ENCODE results near the gene PSTPIP1.

Gene PSTPIP1

DNA sequence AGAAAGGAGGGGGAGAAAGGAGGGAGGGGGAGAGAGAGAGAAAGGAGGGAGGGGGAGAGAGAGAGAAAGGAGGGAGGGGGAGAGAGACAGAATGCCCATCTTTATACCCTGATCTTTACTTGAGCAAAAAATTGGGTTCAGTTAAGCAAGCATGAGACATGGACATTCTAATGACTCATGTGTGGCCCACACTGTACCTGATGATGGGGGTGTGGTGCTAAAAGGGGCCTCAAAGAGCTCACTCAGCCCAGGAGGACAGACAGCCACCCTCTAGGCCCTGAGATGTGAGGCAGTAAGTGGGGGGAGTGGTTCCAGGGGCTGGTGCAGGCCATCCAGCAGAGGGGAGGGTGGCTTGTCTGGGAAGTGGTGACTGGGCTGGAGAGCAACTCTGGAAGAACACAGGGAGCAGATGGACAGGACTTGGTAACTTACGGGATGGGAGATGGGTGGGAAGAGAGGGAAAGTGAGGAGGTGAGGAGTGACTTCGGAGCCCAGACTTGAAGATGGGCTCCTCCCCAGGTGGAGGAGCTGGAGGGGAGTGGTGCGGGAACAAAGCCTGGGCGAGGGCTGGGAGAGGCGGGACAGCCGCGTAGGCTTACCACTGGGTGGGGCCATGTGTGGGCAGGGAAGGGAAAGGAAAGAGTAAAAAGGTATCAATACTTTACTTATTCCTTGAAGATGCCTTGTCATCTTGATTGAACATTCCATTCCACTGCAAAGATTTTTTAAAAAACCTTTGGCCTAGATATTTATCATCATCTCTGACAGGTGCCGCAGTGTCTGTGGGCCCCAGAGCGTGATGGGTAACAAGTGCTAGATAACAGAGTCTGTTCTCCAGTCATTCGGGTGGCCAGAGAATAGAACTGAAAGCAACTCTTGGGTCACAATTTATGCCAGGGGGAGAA lies 43.6 kb downstream of the PSTPIP1 start:
- TF ChIP-seq YY1 (IDR thresholded peaks at IDR 0.05; ENCODE audit: insufficient read depth, insufficient read length) (no peak), SUZ12 (IDR thresholded peaks at IDR 0.05; ENCODE audit: extremely low read depth, insufficient read depth, insufficient read length) (no peak), ZNF274 (IDR thresholded peaks at IDR 0.05; ENCODE audit: low read depth, low read length) (no peak)
- peaks cover 13% of the 10 kb centered on the region for H3K4me1 ChIP-seq (ENCODE audit: insufficient read depth, insufficient read length)
- H3K27me3 ChIP-seq (ENCODE audit: insufficient read depth, insufficient read length) = no peaks in the 10 kb centered on the region
- H3K36me3 ChIP-seq (ENCODE audit: insufficient read depth, insufficient read length, low read length) = peaks cover 33% of the 10 kb centered on the region
- no peak for DNase-seq (ENCODE audit: low read depth, low spot score)
- H3K9me3 ChIP-seq (ENCODE audit: insufficient read depth, low read length) = no peaks in the 10 kb centered on the region; the same call in 1 of the 2 replicates
- H3K4me3 ChIP-seq (ENCODE audit: insufficient read length, low read depth) = no peak overlapping the region
- no peak overlapping the region for H3K9ac ChIP-seq (ENCODE audit: insufficient read length, low read depth)

DNA sequence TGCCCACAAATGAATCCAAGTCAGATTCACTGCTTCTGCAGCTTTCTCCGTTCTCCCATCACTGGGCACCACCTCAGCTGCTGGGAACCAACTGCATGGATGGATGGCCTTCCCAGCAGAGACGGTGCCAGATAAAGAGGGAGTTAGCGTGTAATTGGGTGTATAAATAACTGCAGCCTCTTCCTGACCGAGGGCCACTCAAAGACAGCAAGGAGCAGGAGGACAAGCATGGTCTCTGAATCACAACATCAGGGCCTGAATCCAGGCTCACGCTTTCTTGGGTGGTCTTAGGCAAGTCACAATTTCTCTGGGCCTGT lies 44.2 kb downstream of the PSTPIP1 start:
- no peak for TF ChIP-seq YY1 (IDR thresholded peaks at IDR 0.05; ENCODE audit: insufficient read depth, insufficient read length)
- no peak for TF ChIP-seq SUZ12 (IDR thresholded peaks at IDR 0.05; ENCODE audit: extremely low read depth, insufficient read depth, insufficient read length)
- TF ChIP-seq ZNF274 (IDR thresholded peaks at IDR 0.05; ENCODE audit: low read depth, low read length) = no peak
- no peaks in the 10 kb centered on the region for H3K27me3 ChIP-seq (ENCODE audit: insufficient read depth, insufficient read length)
- H3K4me1 ChIP-seq (ENCODE audit: insufficient read depth, insufficient read length) = peaks cover 7% of the 10 kb centered on the region
- H3K4me3 ChIP-seq (ENCODE audit: insufficient read length, low read depth) = no peak overlapping the region
- no peaks in the 10 kb centered on the region; the same call in 1 of the 2 replicates for H3K9me3 ChIP-seq (ENCODE audit: insufficient read depth, low read length)
- DNase-seq (ENCODE audit: low read depth, low spot score) = no peak
- H3K36me3 ChIP-seq (ENCODE audit: insufficient read depth, insufficient read length, low read length) = peaks cover 39% of the 10 kb centered on the region
- H3K9ac ChIP-seq (ENCODE audit: insufficient read length, low read depth) = no peak overlapping the region

DNA sequence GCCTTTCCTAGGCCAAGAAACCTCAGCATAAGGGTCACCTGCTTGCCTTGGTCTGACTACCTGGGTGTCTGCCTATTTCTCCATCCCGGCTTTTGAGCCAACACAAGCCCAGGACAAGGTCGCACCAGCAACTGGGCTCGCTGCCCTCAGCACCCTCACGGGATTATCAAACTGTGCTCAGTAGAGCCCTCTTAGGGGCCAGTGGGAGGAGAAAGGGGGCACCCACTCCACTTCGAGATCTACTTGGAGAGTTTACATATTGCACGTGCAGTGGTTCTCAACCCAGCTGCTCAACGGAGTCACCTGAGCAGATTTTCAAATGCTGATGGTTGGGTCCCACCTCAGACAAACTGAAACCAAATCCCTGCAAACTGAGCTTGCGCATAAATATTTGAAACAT lies 44.9 kb downstream of the PSTPIP1 start:
- no peak for DNase-seq (ENCODE audit: low read depth, low spot score)
- Histone ChIP-seq H3K9me3 (ENCODE audit: insufficient read depth, low read length) (no peaks in the 10 kb centered on the region; the same call in 1 of the 2 replicates), H3K36me3 (ENCODE audit: insufficient read depth, insufficient read length, low read length) (peaks cover 46% of the 10 kb centered on the region), H3K4me1 (ENCODE audit: insufficient read depth, insufficient read length) (peaks cover 4% of the 10 kb centered on the region), H3K4me3 (ENCODE audit: insufficient read length, low read depth) (no peak overlapping the region), H3K9ac (ENCODE audit: insufficient read length, low read depth) (no peak overlapping the region), H3K27me3 (ENCODE audit: insufficient read depth, insufficient read length) (no peaks in the 10 kb centered on the region)
- TF ChIP-seq SUZ12 (IDR thresholded peaks at IDR 0.05; ENCODE audit: extremely low read depth, insufficient read depth, insufficient read length) (no peak), ZNF274 (IDR thresholded peaks at IDR 0.05; ENCODE audit: low read depth, low read length) (no peak), YY1 (IDR thresholded peaks at IDR 0.05; ENCODE audit: insufficient read depth, insufficient read length) (no peak)

DNA sequence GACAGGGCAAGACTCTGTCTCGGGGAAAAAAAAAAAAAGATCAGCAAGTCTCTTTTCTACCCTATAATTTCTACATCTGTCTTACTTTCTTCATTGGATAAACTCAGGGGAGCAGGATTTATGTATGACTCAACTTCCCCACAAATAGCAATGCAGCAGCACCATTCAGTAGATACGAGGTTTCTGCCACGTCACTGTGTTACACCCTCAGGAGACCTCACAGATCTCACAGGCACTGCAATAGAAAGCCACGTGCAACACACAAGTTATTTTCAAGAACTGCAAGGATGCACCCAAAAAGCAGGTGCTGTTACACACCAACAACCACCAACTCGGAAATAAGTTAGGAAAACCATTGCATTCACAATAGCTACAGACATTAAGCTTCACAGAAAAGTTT lies 45.7 kb downstream of the PSTPIP1 start:
- no peak overlapping the region for H3K4me3 ChIP-seq (ENCODE audit: insufficient read length, low read depth)
- H3K9me3 ChIP-seq (ENCODE audit: insufficient read depth, low read length) = no peaks in the 10 kb centered on the region; the same call in 1 of the 2 replicates
- H3K9ac ChIP-seq (ENCODE audit: insufficient read length, low read depth) = no peak overlapping the region
- no peak for TF ChIP-seq ZNF274 (IDR thresholded peaks at IDR 0.05; ENCODE audit: low read depth, low read length)
- no peak for TF ChIP-seq SUZ12 (IDR thresholded peaks at IDR 0.05; ENCODE audit: extremely low read depth, insufficient read depth, insufficient read length)
- no peak for TF ChIP-seq YY1 (IDR thresholded peaks at IDR 0.05; ENCODE audit: insufficient read depth, insufficient read length)
- H3K4me1 ChIP-seq (ENCODE audit: insufficient read depth, insufficient read length) = no peaks in the 10 kb centered on the region
- no peaks in the 10 kb centered on the region for H3K27me3 ChIP-seq (ENCODE audit: insufficient read depth, insufficient read length)
- DNase-seq (ENCODE audit: low read depth, low spot score) = no peak
- H3K36me3 ChIP-seq (ENCODE audit: insufficient read depth, insufficient read length, low read length) = peaks cover 54% of the 10 kb centered on the region

DNA sequence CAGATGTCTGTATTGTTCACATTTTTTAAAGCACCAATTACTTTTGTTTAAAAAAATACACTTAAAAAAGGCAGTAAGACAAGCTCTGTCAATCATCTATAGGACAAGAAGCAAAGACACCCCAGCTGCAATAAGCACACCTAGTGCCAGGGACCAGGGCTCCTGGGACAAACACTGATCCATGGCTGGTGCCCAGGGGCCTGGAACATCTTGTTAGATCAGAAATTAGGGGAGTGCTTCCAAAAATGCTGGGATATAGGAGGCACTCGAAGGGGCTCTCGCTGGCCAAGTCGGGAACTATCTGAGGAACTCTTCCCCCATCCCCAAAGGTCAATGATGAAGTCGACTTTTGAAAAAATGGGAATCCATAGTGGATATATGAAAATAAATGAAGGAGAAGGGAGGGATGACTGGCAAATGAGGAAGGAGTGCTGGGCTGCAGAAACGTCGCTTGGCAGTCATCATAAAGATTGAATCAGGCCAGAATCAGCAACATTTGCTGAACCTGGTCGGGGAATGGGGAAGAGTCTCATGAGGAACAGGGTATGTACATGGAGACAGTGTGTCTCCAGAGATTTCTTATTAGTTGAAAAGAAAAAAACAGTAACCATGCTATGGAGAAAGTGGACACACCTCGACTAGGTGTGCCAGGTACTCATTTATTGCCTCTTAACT lies 47.5 kb downstream of the PSTPIP1 start:
- H3K36me3 ChIP-seq (ENCODE audit: insufficient read depth, insufficient read length, low read length) = peaks cover 53% of the 10 kb centered on the region
- no peak overlapping the region for H3K9ac ChIP-seq (ENCODE audit: insufficient read length, low read depth)
- no peak for TF ChIP-seq SUZ12 (IDR thresholded peaks at IDR 0.05; ENCODE audit: extremely low read depth, insufficient read depth, insufficient read length)
- no peak for TF ChIP-seq YY1 (IDR thresholded peaks at IDR 0.05; ENCODE audit: insufficient read depth, insufficient read length)
- TF ChIP-seq ZNF274 (IDR thresholded peaks at IDR 0.05; ENCODE audit: low read depth, low read length) = no peak
- no peak overlapping the region for H3K4me3 ChIP-seq (ENCODE audit: insufficient read length, low read depth)
- no peak for DNase-seq (ENCODE audit: low read depth, low spot score)
- no peaks in the 10 kb centered on the region for H3K27me3 ChIP-seq (ENCODE audit: insufficient read depth, insufficient read length)
- H3K9me3 ChIP-seq (ENCODE audit: insufficient read depth, low read length) = no peaks in the 10 kb centered on the region; the same call in 1 of the 2 replicates
- H3K4me1 ChIP-seq (ENCODE audit: insufficient read depth, insufficient read length) = no peaks in the 10 kb centered on the region

DNA sequence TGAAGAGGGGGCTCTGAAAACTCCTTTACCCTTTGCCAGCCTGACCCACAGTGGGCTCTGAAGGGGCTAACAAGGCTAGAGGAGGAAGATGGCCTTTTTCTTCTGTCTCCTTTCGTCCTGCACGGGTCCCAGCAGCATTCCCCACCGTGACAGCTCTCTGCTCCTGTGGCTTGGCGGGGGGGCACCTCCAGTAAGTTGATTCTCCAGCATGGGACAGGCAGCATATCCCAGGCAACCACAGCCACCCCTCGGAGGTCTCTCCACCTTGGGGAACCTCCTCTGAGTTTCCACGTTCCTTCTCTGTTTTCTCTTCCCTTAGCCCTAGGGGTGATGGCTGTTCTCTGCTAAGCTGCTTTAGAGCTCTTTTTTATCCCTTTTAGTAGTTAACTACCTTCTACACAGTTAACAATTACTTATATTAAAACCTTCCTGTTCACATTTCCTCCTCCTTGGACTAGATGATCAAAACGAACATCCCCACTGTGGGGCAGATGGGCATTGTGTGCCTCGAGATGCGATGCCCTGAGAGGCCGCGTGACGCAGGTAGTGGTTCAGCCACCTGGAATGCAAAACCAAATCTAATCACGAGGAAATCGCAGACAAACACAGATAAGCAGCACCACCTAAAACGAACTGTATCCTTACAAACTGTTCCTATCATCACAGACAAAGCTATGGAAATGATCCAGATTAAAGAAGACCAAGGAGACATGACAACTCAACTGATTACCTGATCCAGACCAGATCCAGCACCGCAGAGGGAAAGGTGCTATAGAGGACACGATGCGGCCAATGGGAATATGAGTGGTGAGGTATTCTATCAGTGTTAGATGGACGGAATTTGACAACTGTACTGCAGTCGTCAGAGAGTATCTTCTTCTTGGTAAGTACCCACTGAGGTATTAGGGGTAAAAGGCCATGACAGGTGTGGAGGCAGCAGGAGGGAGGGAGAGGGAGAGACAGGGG lies 48.3 kb downstream of the PSTPIP1 start:
- DNase-seq (ENCODE audit: low read depth, low spot score) = no peak
- Histone ChIP-seq H3K9me3 (ENCODE audit: insufficient read depth, low read length) (no peaks in the 10 kb centered on the region), H3K4me3 (ENCODE audit: insufficient read length, low read depth) (no peak overlapping the region), H3K9ac (ENCODE audit: insufficient read length, low read depth) (no peak overlapping the region), H3K36me3 (ENCODE audit: insufficient read depth, insufficient read length, low read length) (peaks cover 49% of the 10 kb centered on the region), H3K4me1 (ENCODE audit: insufficient read depth, insufficient read length) (no peaks in the 10 kb centered on the region), H3K27me3 (ENCODE audit: insufficient read depth, insufficient read length) (no peaks in the 10 kb centered on the region)
- TF ChIP-seq ZNF274 (IDR thresholded peaks at IDR 0.05; ENCODE audit: low read depth, low read length) (no peak), YY1 (IDR thresholded peaks at IDR 0.05; ENCODE audit: insufficient read depth, insufficient read length) (no peak), SUZ12 (IDR thresholded peaks at IDR 0.05; ENCODE audit: extremely low read depth, insufficient read depth, insufficient read length) (no peak)

All from NT2/D1 (cell line).